NCI-H460 (cell line): Measurements from ENCODE around the gene LIG1. TPM values are rescaled to one million over a fixed set of nuclear protein-coding genes. Genes with fewer than 3 reads are reported as not detected.
"Not testable (repeated sequence)": the region's sequence is repeated elsewhere in the genome, so short reads cannot be mapped to it uniquely, and the experiment has no call there.

Experiments
- DNase-seq: peaks from one replicate; pipeline ENCODE4 v3.0.0-alpha.2; 2016; ENCODE audit warnings: low read depth; ENCODE audit errors: extremely low read depth
- total RNA-seq: library from RNA; depleted of rRNA; stranded (reverse); fragments of >200 nt; shearing (Covaris generic); gene quantifications from 2 replicates; pipeline ENCODE4 v1.2.3, GENCODE V29; 2014; rRNA removed

LIG1 gene
- total RNA-seq, 1 experiment from 2014 or later: 25.9 TPM

DNA sequence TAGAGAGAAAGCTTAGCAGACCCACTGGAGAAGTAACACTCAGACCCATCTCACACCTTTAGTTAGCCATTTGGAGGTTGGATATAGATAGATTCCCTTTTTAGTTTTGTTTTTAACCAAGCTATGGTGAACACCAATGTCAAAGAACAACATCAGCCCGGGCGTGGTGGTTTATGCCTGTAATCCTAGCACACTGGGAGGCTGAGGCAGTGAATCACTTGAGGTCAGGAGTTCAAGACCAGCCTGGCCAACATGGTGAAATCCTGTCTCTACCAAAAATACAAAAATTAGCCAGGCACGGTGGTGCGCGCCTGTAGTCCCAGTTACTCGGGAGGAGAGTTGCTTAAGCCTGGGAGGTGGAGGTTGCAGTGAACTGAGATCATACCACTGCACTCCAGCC is 81.2 kb downstream of the LIG1 start:
- not testable (repeated sequence) for DNase-seq

DNA sequence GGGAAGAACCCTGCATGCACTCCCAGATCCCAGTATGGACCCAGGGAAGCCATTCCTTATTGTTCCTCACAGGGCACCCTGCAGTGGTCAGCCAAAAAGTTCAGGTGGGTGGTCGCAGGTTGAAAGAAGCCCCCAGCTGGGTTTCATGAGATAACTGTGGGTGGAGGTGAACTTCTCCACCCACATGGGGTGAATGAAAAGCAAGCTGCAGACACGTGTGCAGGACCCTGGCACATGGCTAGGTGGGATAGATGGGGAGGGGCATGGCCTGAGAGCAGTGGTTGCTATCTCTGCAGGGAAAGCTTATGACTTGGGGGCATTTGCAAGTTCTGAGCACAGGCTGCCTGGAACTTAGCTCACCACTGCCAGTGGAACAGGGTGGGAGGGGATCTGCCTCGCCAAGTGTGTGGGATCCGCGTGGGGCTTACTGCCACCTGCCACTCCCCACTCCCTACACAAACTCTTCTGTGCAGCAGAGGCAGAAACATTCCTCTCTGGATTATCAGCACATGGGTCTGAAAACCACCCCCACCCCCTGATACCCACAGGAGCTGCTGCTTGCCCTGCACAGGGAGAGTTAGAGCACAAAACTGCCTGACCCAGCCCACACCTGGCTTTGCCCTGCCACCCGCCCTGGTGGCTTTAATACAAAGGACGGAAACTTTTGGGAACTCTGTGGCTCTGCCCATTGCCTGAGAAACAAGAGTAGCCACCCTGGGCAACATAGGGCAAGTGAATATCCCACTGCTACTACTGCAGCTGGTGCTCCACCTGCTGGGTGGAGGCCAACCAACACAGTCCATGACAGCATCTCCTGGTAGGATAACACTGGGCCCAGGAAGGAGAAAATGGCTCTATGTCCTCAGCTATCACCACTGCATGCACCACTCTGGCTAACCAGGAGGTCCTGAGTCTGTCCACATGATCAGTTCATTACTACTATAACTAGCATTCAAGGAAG is 84.0 kb downstream of the LIG1 start:
- no peak for DNase-seq

DNA sequence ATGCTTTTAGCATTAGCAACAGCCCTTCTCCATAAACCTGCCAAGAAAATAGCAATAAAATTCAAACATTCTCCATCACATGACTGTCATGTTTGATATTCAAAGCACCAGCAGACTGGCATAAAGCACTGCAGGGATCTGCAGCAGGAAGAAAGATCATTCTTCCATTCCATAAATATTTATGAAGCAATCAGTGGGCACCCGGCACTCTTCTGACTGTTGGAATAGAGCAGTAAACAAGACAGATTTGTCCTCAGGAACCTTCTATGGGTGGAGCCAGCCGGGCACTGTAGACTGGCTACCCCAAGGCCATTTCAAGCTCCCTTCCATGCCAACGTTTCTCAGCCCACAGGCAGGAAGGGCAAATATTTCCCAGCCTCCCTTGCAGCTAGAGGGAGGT is 85.1 kb downstream of the LIG1 start:
- DNase-seq: no peak

DNA sequence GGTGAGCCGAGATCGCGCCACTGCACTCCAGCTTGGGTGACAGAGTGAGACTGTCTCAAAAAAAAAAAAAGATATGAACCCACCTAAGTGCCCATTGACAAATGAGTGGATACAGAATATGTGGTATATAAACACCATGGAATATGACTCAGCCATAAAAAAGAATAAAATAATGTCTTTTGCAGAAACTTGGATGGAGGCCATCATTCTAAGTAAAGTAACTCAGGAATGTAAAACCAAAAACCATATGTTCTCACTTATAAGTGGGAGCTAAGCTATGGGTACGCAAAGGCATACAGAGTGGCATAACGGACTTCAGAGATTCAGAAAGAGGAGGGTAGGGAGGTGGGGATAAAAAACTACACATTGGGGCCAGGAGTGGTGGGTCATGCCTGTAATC is 89.0 kb downstream of the LIG1 start:
- no peak for DNase-seq

DNA sequence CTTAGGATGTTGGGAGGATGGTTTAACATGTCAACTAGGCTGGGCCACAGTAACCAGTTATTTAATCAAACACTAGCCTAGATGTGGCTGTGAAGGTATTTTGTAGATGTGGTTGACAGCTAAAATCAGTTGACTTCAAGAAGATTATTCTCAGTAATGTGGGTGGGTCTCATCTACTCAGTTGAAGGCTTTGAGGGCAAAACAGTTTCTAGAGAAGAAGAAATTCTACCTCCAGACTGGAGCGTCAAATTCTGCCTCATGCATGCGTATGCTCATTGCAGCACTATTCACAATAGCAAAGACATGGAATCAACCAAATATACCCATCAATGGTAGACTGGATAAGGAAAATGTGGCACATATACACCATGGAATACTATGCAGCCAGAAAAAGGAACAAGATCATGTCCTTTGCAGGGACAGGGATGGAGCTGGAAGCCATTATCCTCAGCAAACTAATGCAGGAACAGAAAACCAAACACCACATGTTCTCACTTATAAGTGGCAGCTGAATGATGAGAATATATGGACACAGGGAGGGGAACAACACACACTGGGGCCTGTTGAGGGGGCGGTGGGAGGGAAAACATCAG is 99.9 kb downstream of the LIG1 start:
- DNase-seq: not testable (repeated sequence)

DNA sequence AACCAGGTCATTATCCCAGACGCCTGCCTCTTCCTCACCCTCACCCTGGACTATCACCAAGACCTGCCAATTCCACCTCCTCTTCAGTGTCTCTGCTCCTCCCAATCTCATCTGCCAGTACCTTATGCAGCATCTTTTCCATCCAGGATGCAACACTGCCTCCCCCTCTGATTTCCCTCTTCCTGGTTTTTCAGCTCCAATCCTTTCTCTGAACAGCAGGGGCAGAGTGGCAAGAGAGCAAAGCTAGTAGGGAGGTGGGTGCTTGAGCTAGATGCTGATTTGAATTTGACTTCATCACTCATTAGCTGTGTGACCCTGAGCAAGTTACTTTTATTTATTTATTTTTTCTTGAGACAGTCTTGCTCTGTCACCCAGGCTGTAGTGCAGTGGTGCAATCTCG is 100.7 kb downstream of the LIG1 start:
- no peak for DNase-seq

Other genes starting within 250 kb of the LIG1 start
- not detected in 2 replicates for gene BSPH1, start 178.2 kb downstream of the LIG1 start, total RNA-seq
- not detected in 2 replicates for gene ELSPBP1, start 175.7 kb downstream of the LIG1 start, total RNA-seq
- not detected in 2 replicates for gene CABP5, start 126.3 kb downstream of the LIG1 start, total RNA-seq
- 0.42 and 0.61 TPM in 2 replicates for gene PLA2G4C, start 59.5 kb downstream of the LIG1 start, total RNA-seq
- gene ZSWIM9, start 336 bp upstream of the LIG1 start, total RNA-seq: 1.3 and 1.5 TPM in 2 replicates
- 25.6 and 25.8 TPM in 2 replicates for gene CARD8, start 85.6 kb upstream of the LIG1 start, total RNA-seq
- 3.3 and 3.7 TPM in 2 replicates for gene ZNF114, start 99.7 kb upstream of the LIG1 start, total RNA-seq
- 80.7 and 84.7 TPM in 2 replicates for gene EMP3, start 155.2 kb upstream of the LIG1 start, total RNA-seq
- gene TMEM143, start 193.6 kb upstream of the LIG1 start, total RNA-seq: 2.4 and 4.0 TPM in 2 replicates
- gene SYNGR4, start 194.0 kb upstream of the LIG1 start, total RNA-seq: 0.17 TPM in 1 of 2 replicates, not detected in the other
- 78.2 and 78.7 TPM in 2 replicates for gene KDELR1, start 221.2 kb upstream of the LIG1 start, total RNA-seq
- 0.25 and 0.40 TPM in 2 replicates for gene GRIN2D, start 223.3 kb upstream of the LIG1 start, total RNA-seq